ENCODE results near the gene SUMO3. TPM values are rescaled to one million over a fixed set of nuclear protein-coding genes. Genes with fewer than 3 reads are reported as not detected.

Gene SUMO3
- total and polyA plus RNA-seq, 2 of the 8 experiments (the other 6 are each of a cell fraction or from before 2014, with no cell fraction given): 96.8 to 101 TPM

- TF ChIP-seq CBX5 (IDR thresholded peaks at IDR 0.05; ENCODE audit: low read depth, low read length): no peak
- no peaks in the 10 kb centered on the region for H3K23me2 ChIP-seq (ENCODE audit: low read depth, low read length)
- no peak overlapping the region for H3K18ac ChIP-seq (ENCODE audit: extremely low read depth, low read length)
- H4K5ac ChIP-seq (ENCODE audit: insufficient read length, low read depth, low read length): no peak overlapping the region
- H2AK5ac ChIP-seq (ENCODE audit: low read depth, low read length): 0 out of 2 replicates have a peak overlapping the region, but pooled peaks have one; percentile 24
- H3K9me3 ChIP-seq (ENCODE audit: insufficient read depth in 2 of 2, low read depth in 1 of 2, low read length in 1 of 2): peaks cover under 1 to 3% of the 10 kb centered on the region in 2 experiments; a peak in 2 of 4 replicates
- peak overlapping the region; percentile 33; the same call in 1 of the 2 replicates for H2BK12ac ChIP-seq (ENCODE audit: low read depth, low read length)
- H4K20me1 ChIP-seq (replicated peaks in 1 of 2; ENCODE audit: control insufficient read depth in 1 of 2, insufficient read depth in 2 of 2, low read length in 2 of 2): no peaks in the 10 kb centered on the region
- WGBS, 2 experiments (ENCODE audit: extremely low coverage in 1 of 2, insufficient coverage in 1 of 2, insufficient read length in 1 of 2, insufficient replicate concordance in 2 of 2, low coverage in 1 of 2, low lambda C conversion rate in 2 of 2, missing lambda C conversion rate in 1 of 2): 91% methylated on average over 26 of the region's 26 CpGs; no CpG with 5 or more reads in 1 of the 2 experiments
- H3K4me1 ChIP-seq (replicated peaks in 1 of 4; ENCODE audit: control insufficient read depth in 3 of 4, insufficient read depth in 4 of 4, low read length in 3 of 4): no peaks in the 10 kb centered on the region; a peak in 2 of 7 replicates
- no peaks in the 10 kb centered on the region for H3K36me3 ChIP-seq (ENCODE audit: control insufficient read depth in 2 of 4, insufficient read depth in 4 of 4, low read length in 3 of 4)
- H2BK15ac ChIP-seq (ENCODE audit: low read length): no peak overlapping the region
- no peak overlapping the region for H3K14ac ChIP-seq (ENCODE audit: insufficient read length)
- no peak overlapping the region for H3K56ac ChIP-seq (replicated peaks; ENCODE audit: insufficient read length, low read depth, low read length)
- H2BK20ac ChIP-seq (ENCODE audit: low read length): no peak overlapping the region
- no peak overlapping the region for H3K4ac ChIP-seq (replicated peaks; ENCODE audit: insufficient read length, low read depth, low read length)
- no peak overlapping the region for H3K9ac ChIP-seq (replicated peaks in 1 of 4; ENCODE audit: extremely low read depth in 1 of 4, low read depth in 3 of 4, low read length in 3 of 4)
- DNase-seq (ENCODE audit: low read depth in 1 of 2, low spot score in 2 of 2) (no peak), FAIRE-seq (no peak)
- no peak overlapping the region for H3K4me2 ChIP-seq (ENCODE audit: insufficient read depth in 1 of 2, low read depth in 2 of 2, low read length in 2 of 2)
- no peaks in the 10 kb centered on the region for H3K79me1 ChIP-seq (ENCODE audit: low read depth, low read length)
- no peaks in the 10 kb centered on the region for H3K79me2 ChIP-seq (ENCODE audit: control insufficient read depth in 1 of 2, insufficient read depth in 2 of 2, low read length in 2 of 2)
- H4K91ac ChIP-seq (replicated peaks; ENCODE audit: insufficient read length, low read length): no peak overlapping the region
- CTCF ChIA-PET (ENCODE audit: partially characterized antibody): no interaction called here
- no peak overlapping the region for H2BK120ac ChIP-seq (replicated peaks; ENCODE audit: low read depth, low read length)
- H4K8ac ChIP-seq (ENCODE audit: extremely low read depth, insufficient read depth, low read length): no peak overlapping the region
- no peak overlapping the region for H2BK5ac ChIP-seq (ENCODE audit: low read depth, low read length)
- no peak overlapping the region for H3K4me3 ChIP-seq (ENCODE audit: extremely low read depth in 1 of 4, insufficient read depth in 2 of 4, low read depth in 3 of 4, low read length in 4 of 4)
- H2AFZ ChIP-seq (ENCODE audit: low read length): no peak overlapping the region
- H3K23ac ChIP-seq (ENCODE audit: insufficient read length): no peak overlapping the region
- POLR2A ChIA-PET (ENCODE audit: partially characterized antibody): no interaction called here
- H3K27ac ChIP-seq (ENCODE audit: low read depth, low read length): no peak overlapping the region
- H3K27me3 ChIP-seq (replicated peaks in 1 of 4; ENCODE audit: control insufficient read depth in 3 of 4, extremely low read depth in 1 of 4, insufficient read depth in 3 of 4, low read length in 3 of 4): no peaks in the 10 kb centered on the region
Observed at GRCh38 chr21:44834231-44834950, 16.5 kb upstream of the SUMO3 start.
